Activated T-cell treated with anti-CD3 and anti-CD28 coated beads, Interleukin-2, amount 50 U/mL, for 1 hour (primary cell): ENCODE results near the gene IFNG.
A peak's percentile ranks its signal among the peaks of the same experiment; 100 is the strongest.
"Not testable (repeated sequence)": the region's sequence is repeated elsewhere in the genome, so short reads cannot be mapped to it uniquely, and the experiment has no call there.

Source experiments
- DNase-seq: peaks from one replicate; pipeline ENCODE4 v3.0.0-alpha.2; 2020

Gene IFNG

GRCh38 chr12:68159681-68160304, at the start of gene IFNG:
Gene IFNG (minus strand): TSS chr12:68159740. CDS start chr12:68159615, 125 bp downstream.
- no peak for DNase-seq

- not testable (repeated sequence) for DNase-seq
Observed at GRCh38 chr12:68209048-68209728, 49.6 kb upstream of the IFNG start.

GRCh38 chr12:68207276-68207675, 47.7 kb upstream of the IFNG start:
- no peak for DNase-seq

- no peak for DNase-seq
Observed at GRCh38 chr12:68206446-68206845, 46.9 kb upstream of the IFNG start.

- DNase-seq = no peak
Observed at GRCh38 chr12:68203460-68203875, 43.9 kb upstream of the IFNG start.

- DNase-seq = no peak
Observed at GRCh38 chr12:68200854-68201253, 41.3 kb upstream of the IFNG start.

DNA sequence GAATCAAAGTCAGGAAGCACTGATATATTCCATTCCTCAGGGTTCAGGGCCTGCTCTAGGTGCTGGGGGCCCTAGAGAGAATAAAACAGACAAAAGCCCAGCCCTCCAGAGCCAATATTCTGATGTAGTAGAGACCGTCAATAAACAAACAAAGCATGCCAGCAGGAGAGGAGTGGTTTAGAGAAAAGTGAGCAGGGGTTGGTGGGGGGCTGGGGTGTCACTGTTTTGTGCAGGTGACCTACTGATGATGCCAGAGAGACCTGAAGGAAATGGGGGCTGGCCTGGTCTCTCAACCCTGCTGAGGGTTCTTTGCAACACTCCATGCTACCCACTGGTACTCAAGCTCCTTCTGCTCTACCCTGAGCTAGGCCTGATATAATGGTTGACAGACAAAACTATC, 39.6 kb upstream of the IFNG start:
- DNase-seq = no peak

DNA sequence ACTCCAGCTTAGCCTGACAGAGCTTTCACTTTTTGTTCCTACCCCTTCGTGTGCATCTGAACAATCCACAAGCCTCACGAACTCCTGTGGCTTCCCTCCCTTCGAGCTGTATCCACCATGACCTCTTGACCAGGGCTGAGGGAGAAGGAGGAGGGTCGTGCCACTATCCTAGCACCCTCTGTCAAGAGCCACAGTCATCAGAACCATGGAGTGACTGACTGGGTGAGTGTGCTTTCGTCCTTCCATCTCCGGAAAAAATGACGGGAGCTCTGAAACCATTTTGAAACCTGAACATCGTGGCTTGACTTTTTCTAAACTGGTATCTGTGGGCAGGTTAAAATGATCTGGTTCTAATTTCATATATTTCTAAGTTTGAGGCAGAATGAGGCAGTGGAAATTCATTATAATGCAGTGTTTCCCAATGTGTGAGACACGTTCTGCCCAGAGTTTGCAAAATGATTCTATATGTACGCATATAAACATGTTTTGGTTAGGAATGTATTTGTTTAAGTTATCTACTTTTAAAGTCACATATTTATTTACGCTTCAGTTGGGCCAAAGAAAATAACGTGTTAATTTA, 39.1 kb upstream of the IFNG start:
- no peak for DNase-seq

DNA sequence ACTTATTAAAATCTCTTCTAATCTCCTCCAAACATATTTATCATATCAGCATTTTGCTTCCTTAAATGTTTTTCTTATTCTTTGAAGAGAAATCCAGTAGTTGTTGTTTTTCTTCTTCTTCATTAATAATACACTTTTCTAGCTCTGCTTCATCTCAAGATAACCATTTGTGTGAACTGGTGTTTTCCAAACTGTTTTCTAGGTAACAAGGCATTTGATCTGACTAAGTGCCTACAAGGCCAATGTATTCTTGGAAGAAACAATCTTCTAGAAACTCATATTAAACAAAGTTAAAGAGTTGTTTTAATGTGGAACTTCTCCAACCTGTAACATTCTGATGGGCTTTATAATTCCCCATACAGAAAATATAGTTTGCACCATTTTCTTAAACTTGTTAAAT, 30.8 kb upstream of the IFNG start:
- DNase-seq = no peak

GRCh38 chr12:68189821-68190242, 30.3 kb upstream of the IFNG start:
- DNase-seq = no peak

- no peak for DNase-seq
Observed at GRCh38 chr12:68185598-68185997, 26.1 kb upstream of the IFNG start.

DNA sequence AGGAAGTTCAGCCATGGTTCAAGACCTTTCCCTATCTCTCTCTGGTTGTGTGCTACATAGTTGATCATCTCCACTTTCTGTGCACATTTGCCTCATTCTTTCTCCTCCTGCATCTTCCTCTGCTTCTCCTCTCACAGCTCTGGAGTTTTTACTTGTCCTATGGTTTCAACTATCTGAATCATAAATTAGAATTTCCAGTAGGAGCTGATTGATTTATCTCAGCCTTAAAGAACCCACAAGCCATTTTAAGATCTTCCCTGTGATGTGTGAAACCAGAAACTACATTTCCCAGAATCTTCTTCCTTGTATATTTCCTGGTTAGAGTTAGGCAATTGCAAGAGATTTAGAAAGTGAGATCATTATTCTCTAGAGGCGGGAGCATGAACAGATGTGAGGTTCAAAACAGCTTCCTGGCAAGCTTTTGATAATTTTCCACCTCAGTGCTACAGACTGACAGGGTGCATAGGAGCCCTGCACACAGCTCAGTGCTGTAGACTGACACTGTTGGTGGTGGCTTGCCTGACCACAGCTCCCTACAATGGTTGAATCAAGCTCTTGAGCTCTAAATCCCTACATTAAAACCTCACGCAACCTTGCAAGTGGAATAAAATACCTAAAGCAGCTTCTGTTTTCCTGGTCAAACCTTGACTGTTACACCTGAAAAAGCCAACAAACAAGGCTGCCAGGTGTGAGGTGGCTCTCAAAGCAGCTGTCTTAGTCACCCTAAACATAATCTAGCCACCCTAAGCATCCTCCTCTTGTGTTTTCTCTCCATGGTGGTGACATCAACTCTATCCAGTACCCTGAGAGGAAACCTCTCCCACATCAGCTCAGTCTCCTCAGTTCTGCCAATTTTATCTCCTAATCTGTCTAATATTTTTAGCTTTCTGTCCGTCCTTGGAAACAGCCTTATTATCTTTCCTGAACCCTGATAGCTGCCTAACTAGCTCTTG, 21.5 kb upstream of the IFNG start:
- peak; percentile 45 for DNase-seq

DNA sequence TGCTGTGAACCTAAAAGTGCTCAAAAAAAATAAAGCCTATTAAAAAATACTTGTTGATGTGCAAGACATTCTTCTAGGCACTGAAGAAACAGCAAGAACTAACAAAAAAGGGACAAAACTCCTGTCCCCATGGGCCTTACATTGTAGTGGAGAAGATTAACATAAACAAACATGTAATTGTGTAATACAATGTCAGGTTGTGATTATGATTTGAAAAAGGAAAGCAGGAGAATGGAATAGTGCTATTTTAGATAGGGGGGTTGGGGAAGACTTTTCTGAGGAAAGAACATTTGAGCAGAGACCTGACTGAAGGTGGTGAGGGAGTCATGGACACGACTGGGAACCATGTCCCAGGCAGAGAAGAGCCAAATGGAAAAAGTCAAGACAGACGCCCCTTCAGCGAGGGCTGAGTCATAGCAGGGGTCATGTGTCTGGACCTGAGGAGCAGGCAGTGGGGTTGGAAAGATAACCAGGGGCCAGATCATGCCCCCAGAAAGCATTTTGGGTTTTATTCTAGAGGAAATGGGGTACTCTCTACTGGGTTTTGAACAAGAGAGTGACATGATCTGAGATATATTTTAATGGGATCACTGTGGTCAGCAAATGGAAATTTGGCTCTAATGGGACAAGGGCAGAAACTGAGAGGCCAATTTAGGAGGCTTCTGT, 19.4 kb upstream of the IFNG start:
- DNase-seq = no peak

GRCh38 chr12:68178184-68178583, 18.6 kb upstream of the IFNG start:
- no peak for DNase-seq

DNA sequence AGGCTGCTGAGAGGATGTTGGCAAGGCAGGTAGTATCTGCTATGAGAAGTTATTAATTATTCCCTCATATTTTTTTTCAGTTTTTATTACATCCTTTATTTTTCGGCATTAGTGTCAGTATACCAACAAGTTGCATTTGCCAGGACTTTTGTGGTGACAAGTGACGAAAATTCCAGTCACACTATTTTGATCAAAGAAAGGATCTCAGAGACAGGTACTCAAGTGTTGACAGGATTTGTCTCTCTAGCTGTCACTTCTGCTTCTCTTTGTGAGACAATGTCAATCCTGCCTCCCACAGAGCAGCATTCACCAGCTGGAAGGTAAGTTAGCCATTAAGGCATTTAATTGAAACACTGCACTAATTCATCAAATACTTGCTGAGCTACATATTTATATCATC, 18.0 kb upstream of the IFNG start:
- no peak for DNase-seq

DNA sequence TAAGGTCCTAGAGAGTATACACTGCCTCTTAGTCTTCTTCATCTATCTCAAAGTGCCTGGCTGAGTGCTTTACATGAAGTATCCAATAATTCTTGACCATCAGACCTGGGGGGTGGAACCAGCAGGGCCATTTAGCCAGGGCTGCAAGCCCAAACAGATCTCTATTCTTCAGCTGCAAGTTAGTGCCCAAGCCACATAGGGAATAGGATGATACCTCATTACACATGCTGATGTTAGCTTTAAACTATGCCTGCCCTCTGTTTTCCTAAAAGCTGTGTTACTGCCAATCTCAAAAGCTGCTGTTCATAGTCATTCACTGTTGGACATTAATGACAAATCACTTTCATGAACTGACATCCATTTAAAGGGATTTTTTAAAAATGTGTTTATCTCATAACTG, 16.7 kb upstream of the IFNG start:
- no peak for DNase-seq

- DNase-seq = peak; percentile 64
Observed at GRCh38 chr12:68175557-68176061, 16.1 kb upstream of the IFNG start.

DNA sequence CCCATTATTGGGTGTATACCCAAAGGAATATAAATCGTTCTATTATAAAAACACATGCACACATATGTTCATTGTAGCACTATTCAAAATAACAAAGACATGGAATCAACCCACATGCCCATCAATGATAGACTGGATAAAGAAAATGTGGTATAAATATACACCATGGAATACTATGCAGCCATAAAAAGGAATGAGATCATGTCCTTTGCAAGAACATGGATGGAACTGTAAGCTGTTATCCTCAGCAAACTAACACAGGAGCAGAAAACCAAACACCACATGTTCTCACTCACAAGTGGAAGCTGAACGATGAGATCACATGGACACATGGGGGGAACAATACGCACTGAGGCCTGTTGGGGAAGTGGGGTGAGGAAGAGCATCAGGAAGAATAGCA, 15.2 kb upstream of the IFNG start:
- not testable (repeated sequence) for DNase-seq

GRCh38 chr12:68173792-68174191, 14.3 kb upstream of the IFNG start:
- DNase-seq = no peak

DNA sequence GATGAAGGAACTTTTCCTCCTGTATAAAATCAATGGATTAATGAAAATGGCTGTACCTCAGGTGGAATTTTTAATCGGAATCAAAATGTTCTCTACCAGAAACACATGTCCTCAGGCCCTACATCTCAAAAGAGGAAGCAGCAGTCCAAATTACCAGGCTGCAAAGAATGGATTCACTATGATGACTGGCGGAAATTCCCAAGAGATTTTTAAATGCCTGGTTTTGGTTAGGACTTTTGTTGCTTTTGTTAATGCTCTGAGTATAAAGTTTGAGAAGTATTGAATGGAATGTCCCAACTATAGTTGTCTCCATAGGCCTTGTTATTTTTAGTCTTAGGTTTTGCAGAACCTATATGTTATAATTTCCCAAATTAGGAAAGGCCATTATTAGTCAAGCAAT, 11.2 kb upstream of the IFNG start:
- DNase-seq = no peak

DNA sequence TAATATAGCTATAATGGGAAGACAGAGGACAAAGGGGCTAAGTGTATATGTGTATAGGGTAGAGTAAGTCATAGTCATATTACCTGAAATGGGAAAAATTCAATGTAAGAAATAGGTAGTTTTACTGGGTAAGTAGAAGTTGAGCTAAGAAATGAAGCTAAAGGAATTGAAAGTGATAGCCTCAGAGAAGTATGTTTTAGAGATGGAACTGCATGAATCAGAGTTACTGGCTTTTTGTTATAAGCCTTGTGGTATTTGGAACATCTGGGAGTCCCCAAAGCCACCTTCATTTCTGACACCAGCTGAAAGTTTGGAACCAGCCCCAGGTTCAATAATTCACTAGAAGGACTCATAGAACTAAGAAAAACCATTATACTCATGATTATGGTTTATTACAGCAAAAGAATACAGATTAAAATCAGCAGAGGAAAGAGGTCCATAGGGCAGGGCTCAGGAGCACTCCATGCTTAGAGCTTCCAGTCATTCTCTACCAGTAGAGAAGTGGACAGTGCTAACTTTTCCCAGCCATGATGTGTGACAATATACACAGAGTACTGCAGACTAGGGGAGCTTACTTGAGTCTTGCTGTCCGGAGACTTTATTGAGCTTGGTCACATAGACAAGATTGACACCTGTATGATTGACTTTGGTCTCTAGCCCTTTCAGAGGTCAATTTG, 9.8 kb upstream of the IFNG start:
- no peak for DNase-seq

- no peak for DNase-seq
Observed at GRCh38 chr12:68166317-68166831, 6.8 kb upstream of the IFNG start.
